Posterior vena cava (tissue), 2 donors: ENCODE measurements around the gene THNSL1. TPM values are rescaled to one million over a fixed set of nuclear protein-coding genes. Genes with fewer than 3 reads are reported as not detected.

Experiments used
- total RNA-seq, 2 donors: library from RNA; stranded (reverse); fragmentation: NEBNext Ultra II Directional; extraction: Animal tissue kit (Norgen Biotek cat#: 25700); gene quantifications; one replicate each; pipeline ENCODE4 v1.2.1, GENCODE V29; 2021
- donor health status: DM: yes; HTN: yes; CAD: no.
- donor health status: DM: yes; HTN: yes; CAD: no.

THNSL1 gene
- total RNA-seq, 2 donors from 2014 or later, result 1.9 to 2.1 TPM

Other genes starting within 250 kb of the THNSL1 start
- gene PRTFDC1, start 64.0 kb upstream of the THNSL1 start, total RNA-seq, result 10 to 100 TPM in 1 of 2 donors, 1 to 10 TPM in 1; 7.2 to 14.4 TPM
- not detected for gene ENKUR, start 454 bp upstream of the THNSL1 start, total RNA-seq
- gene GPR158, start 158.4 kb downstream of the THNSL1 start, total RNA-seq, result under 1 TPM; 0.05 TPM